A549 (cell line): ENCODE results near the gene CCDC30. TPM values are rescaled to one million over a fixed set of nuclear protein-coding genes. Genes with fewer than 3 reads are reported as not detected.

Source experiments
- ATAC-seq, 2 experiments: fragments of 200-7000 bp in 1 of 2; fragments of >200 bp in 1 of 2; cut with Nextera tagmentation in 1 of 2; cut with Tn5 transposase in 1 of 2; 3 replicates each; pipeline versions ENCODE4 v1.8.0 to v1.9.1; 2018 to 2020; ENCODE audit warnings: mild to moderate bottlenecking in 1 of 2, moderate library complexity in 1 of 2
- CTCF ChIA-PET: fragments of 300-600 bp; sonication (Branson Sonifier 250); formaldehyde crosslinking; extraction: SDS; loops from one replicate; lab custom pipeline; 2021; ENCODE audit warnings: antibody characterized with exemption, inconsistent platforms; lab: Yijun Ruan, JAX
- POLR2A ChIA-PET: fragments of 350-600 bp; formaldehyde crosslinking; extraction: SDS; loops from one replicate; lab custom pipeline; 2021; ENCODE audit warnings: antibody characterized with exemption, inconsistent platforms; lab: Yijun Ruan, JAX
- DNase-seq, 2 experiments: peaks; one replicate each; pipeline versions ENCODE4 v3.0.0 to v3.0.0-alpha.2; 2011 to 2016; ENCODE audit warnings: low read depth in 1 of 2, low spot score in 1 of 2
- FAIRE-seq: peaks from 2 replicates; lab custom pipeline; 2011; peaks lifted over from hg19 to GRCh38; lab: Jason Lieb, UNC
- H3K27ac ChIP-seq, 2 experiments: fragments of >200 bp; sonication (Bioruptor Twin); formaldehyde crosslinking; 3 replicates each; pipeline ENCODE4 v1.5.1; 2016 to 2017
- H3K4me1 ChIP-seq: fragments of >200 bp; sonication (Bioruptor Twin); formaldehyde crosslinking; 3 replicates; pipeline ENCODE4 v1.6.1; 2016
- H3K4me2 ChIP-seq: fragments of >200 bp; sonication (Bioruptor Twin); formaldehyde crosslinking; 3 replicates; pipeline ENCODE4 v1.6.1; 2016
- H3K4me3 ChIP-seq: fragments of >200 bp; sonication (Bioruptor Twin); formaldehyde crosslinking; 3 replicates; pipeline ENCODE4 v1.5.1; 2016
- H3K9me3 ChIP-seq: fragments of >200 bp; sonication (Bioruptor Twin); formaldehyde crosslinking; 3 replicates; pipeline ENCODE4 v1.6.1; 2016
- BHLHE40 ChIP-seq: IDR thresholded peaks from 2 replicates; pipeline ENCODE4 v1.6.1; 2012; ENCODE audit warnings: low read depth, low read length, inconsistent platforms
- CBX8 ChIP-seq: fragments of 200-600 bp; sonication (generic); IDR thresholded peaks from 2 replicates; pipeline ENCODE4 v1.6.1; 2016
- CHD4 ChIP-seq: fragments of 200-600 bp; sonication (generic); IDR thresholded peaks from 2 replicates; pipeline ENCODE4 v1.6.1; 2016; ENCODE audit warnings: antibody characterized with exemption, mild to moderate bottlenecking, borderline replicate concordance
- FOXS1 ChIP-seq: fragments of 250-450 bp; sonication (Bioruptor Pico); IDR thresholded peaks from 2 replicates; pipeline ENCODE4 v1.5.0; 2020; ENCODE audit warnings: mild to moderate bottlenecking, moderate library complexity
- HDAC2 ChIP-seq: fragments of 200-600 bp; sonication (generic); IDR thresholded peaks from 2 replicates; pipeline ENCODE4 v1.6.1; 2016
- HOXA7 ChIP-seq: fragments of 250-450 bp; sonication (Bioruptor Pico); IDR thresholded peaks from 2 replicates; pipeline ENCODE4 v1.5.0; 2020; ENCODE audit warnings: mild to moderate bottlenecking, moderate library complexity
- HOXB5 ChIP-seq: fragments of 250-450 bp; sonication (Bioruptor Pico); IDR thresholded peaks from 2 replicates; pipeline ENCODE4 v1.5.0; 2020; ENCODE audit warnings: mild to moderate bottlenecking, moderate library complexity
- KDM1A ChIP-seq: fragments of 200-600 bp; sonication (generic); IDR thresholded peaks from 2 replicates; pipeline ENCODE4 v1.6.1; 2016; ENCODE audit warnings: low read depth, mild to moderate bottlenecking
- MYC ChIP-seq: IDR thresholded peaks from 2 replicates; pipeline ENCODE4 v1.6.1; 2012; ENCODE audit warnings: mild to moderate bottlenecking, inconsistent platforms, low read length, improper control_type of control experiment, borderline replicate concordance
- NFE2L2 ChIP-seq: fragments of 150-350 bp; conservative IDR thresholded peaks from 2 replicates; pipeline ENCODE4 v1.6.1; 2014; ENCODE audit warnings: low read length
- NPAS2 ChIP-seq: fragments of 250-450 bp; sonication (Bioruptor Pico); IDR thresholded peaks from 2 replicates; pipeline ENCODE4 v1.8.0; 2022; ENCODE audit warnings: mild to moderate bottlenecking, moderate library complexity, borderline replicate concordance
- NR3C1 ChIP-seq: fragments of >200 bp; sonication (Bioruptor Twin); formaldehyde crosslinking; IDR thresholded peaks from 3 replicates; pipeline ENCODE4 v1.6.1; 2017
- POLR2AphosphoS2 ChIP-seq: conservative IDR thresholded peaks from 2 replicates; pipeline ENCODE4 v1.6.1; 2012; ENCODE audit warnings: low read length, improper control_type of control experiment, inconsistent platforms
- RARB ChIP-seq: fragments of 250-450 bp; sonication (Bioruptor Pico); IDR thresholded peaks from 2 replicates; pipeline ENCODE4 v1.8.0; 2021; ENCODE audit warnings: mild to moderate bottlenecking, moderate library complexity
- RNF2 ChIP-seq: fragments of 200-600 bp; sonication (generic); IDR thresholded peaks from 2 replicates; pipeline ENCODE4 v1.6.1; 2016; ENCODE audit warnings: low read depth, mild to moderate bottlenecking, antibody characterized with exemption, moderate library complexity, borderline replicate concordance
- SMC3 ChIP-seq: fragments of >200 bp; sonication (Bioruptor Twin); formaldehyde crosslinking; IDR thresholded peaks from 3 replicates; pipeline ENCODE4 v1.6.1; 2018; ENCODE audit warnings: inconsistent platforms
- SREBF2 ChIP-seq: fragments of 450-650 bp; IDR thresholded peaks from 2 replicates; pipeline ENCODE4 v1.6.1; 2014; ENCODE audit warnings: mild to moderate bottlenecking, moderate library complexity
- TP53 ChIP-seq: fragments of 250-450 bp; sonication (Bioruptor Pico); IDR thresholded peaks from 2 replicates; pipeline ENCODE4 v1.5.0; 2021; ENCODE audit warnings: mild to moderate bottlenecking, moderate library complexity
- ZC3H11A ChIP-seq: fragments of 450-650 bp; IDR thresholded peaks from 2 replicates; pipeline ENCODE4 v1.6.1; 2014; ENCODE audit warnings: antibody characterized with exemption, mild to moderate bottlenecking
- ZFP36 ChIP-seq: fragments of 450-650 bp; IDR thresholded peaks from 2 replicates; pipeline ENCODE4 v1.6.1; 2014; ENCODE audit warnings: borderline replicate concordance; ENCODE audit not compliant: partially characterized antibody
- ZNF302 ChIP-seq: fragments of 250-450 bp; sonication (Bioruptor Pico); IDR thresholded peaks from 2 replicates; pipeline ENCODE4 v1.9.0; 2021; ENCODE audit warnings: inconsistent platforms, mild to moderate bottlenecking, moderate library complexity
- ZSCAN20 ChIP-seq: fragments of 250-450 bp; sonication (Bioruptor Pico); IDR thresholded peaks from 2 replicates; pipeline ENCODE4 v1.8.0; 2022; ENCODE audit warnings: mild to moderate bottlenecking, moderate library complexity
- WGBS: methylation state at CpG from one replicate; pipeline ENCODE4 v1.1.6; 2017; ENCODE audit errors: missing lambda C conversion rate; 5-methylcytosine and 5-hydroxymethylcytosine counted together
- polyA plus RNA-seq, 4 experiments: library from polyadenylated mRNA; depleted of rRNA in 3 of 4; stranded (reverse); fragments of >200 nt; fragmentation: RNase III in 1 of 4; extraction: RNeasy Plus Mini Kit Qiagen cat#74134 plus additional on column Dnase treatment in 1 of 4; gene quantifications; 2 replicates in 3 of 4; 3 replicates in 1 of 4; pipeline ENCODE4 v1.2.3, GENCODE V29; 2011 to 2017
- TF ChIP-seq, protein P1 (sequence below): fragments of 450-650 bp; IDR thresholded peaks from 2 replicates; pipeline ENCODE4 v1.6.1; 2014; ENCODE audit warnings: antibody characterized with exemption
- TF ChIP-seq, protein P2 (sequence below): fragments of 250-450 bp; sonication (Bioruptor Pico); IDR thresholded peaks from 2 replicates; pipeline ENCODE4 v1.5.0; 2020; ENCODE audit warnings: low read depth, mild to moderate bottlenecking, moderate library complexity
- TF ChIP-seq, protein P3 (sequence below): fragments of >200 bp; sonication (Bioruptor Twin); formaldehyde crosslinking; IDR thresholded peaks from 2 replicates; pipeline ENCODE4 v1.6.1; 2016
- TF ChIP-seq, protein P4 (sequence below): fragments of >200 bp; sonication (Bioruptor Twin); formaldehyde crosslinking; IDR thresholded peaks from 3 replicates; pipeline ENCODE4 v1.6.1; 2016
- TF ChIP-seq, protein P5 (sequence below): fragments of 250-450 bp; sonication (Bioruptor Pico); IDR thresholded peaks from 2 replicates; pipeline ENCODE4 v1.5.0; 2021; ENCODE audit warnings: mild to moderate bottlenecking, moderate library complexity, borderline replicate concordance

Gene CCDC30
- polyA plus RNA-seq, 2 of the 4 experiments (the other 2 are of a cell fraction) = 0.75 to 1.6 TPM

DNA sequence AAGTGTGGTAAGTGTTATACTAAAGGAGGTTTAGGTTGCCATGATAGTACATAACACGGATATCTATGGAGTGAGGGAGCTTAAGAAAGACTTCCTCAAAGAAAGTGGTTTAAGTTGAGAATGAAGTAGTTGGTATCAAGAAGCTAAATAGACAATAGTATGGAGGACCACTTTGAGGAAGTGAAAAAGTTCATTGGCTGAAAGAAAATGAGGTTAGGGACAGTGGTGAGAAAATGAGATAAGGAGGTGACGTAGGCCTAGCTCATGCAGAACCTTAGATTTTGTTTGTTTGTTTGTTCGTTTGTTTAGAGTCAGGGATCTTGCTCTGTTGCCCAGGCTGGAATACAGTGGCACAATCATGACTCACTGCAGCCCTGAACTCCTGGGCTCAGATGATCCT, 122.9 kb downstream of the CCDC30 start:
- FAIRE-seq = no peak
- ATAC-seq = no peak
- Histone ChIP-seq H3K27ac (no peak overlapping the region), H3K4me3 (no peak overlapping the region), H3K9me3 (peaks cover 10% of the 10 kb centered on the region; the same call in 1 of the 3 replicates), H3K4me2 (no peak overlapping the region)
- no peak for DNase-seq
- POLR2A ChIA-PET = no interaction called here
- TF ChIP-seq ZSCAN20 (CRISPR knock-in tag) = no peak
- TF ChIP-seq CBX8 = no peak
- TF ChIP-seq, protein P1, sequence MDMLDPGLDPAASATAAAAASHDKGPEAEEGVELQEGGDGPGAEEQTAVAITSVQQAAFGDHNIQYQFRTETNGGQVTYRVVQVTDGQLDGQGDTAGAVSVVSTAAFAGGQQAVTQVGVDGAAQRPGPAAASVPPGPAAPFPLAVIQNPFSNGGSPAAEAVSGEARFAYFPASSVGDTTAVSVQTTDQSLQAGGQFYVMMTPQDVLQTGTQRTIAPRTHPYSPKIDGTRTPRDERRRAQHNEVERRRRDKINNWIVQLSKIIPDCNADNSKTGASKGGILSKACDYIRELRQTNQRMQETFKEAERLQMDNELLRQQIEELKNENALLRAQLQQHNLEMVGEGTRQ = no peak
- TF ChIP-seq NFE2L2 = no peak
- no peak for TF ChIP-seq NR3C1
- no peak for TF ChIP-seq BHLHE40
- TF ChIP-seq FOXS1 (CRISPR knock-in tag) = no peak
- no peak for TF ChIP-seq CHD4
- no peak for TF ChIP-seq HOXB5 (CRISPR knock-in tag)
- TF ChIP-seq POLR2AphosphoS2 = no peak
- TF ChIP-seq, all 56 proteins: peak for 0
- CTCF ChIA-PET = no interaction called here
- 59% methylated on average over 3 of the region's 3 CpGs for WGBS
- H3K4me1 ChIP-seq = no peaks in the 10 kb centered on the region

DNA sequence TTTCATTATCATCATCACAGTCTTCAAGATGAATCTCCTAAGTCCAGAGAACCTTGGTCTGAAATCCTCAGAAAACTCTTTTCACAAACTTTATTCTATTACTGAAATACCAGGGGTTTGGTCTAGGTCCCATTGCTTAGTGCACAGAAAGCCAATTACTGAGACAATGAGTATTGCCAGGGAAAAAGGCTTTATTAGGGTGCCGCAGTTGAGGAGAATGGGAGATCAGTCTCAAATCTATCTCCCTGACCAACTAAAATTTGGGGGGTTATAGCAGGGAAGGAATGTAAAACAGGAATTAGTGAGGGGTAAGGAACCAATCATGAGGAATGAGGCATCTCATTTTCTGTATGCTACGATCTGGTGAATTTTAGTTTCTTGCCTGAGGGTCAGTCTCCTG, 124.7 kb downstream of the CCDC30 start:
- ChIA-PET POLR2A (no interaction called here), CTCF (no interaction called here)
- ATAC-seq (no peak), DNase-seq (no peak), FAIRE-seq (no peak)
- no peak overlapping the region for H3K27ac ChIP-seq
- WGBS = 83% methylated on average over 2 of the region's 2 CpGs
- no peak overlapping the region for H3K4me2 ChIP-seq
- no peak overlapping the region for H3K4me3 ChIP-seq
- no peak for TF ChIP-seq RARB
- TF ChIP-seq KDM1A = no peak
- no peak for TF ChIP-seq RNF2
- TF ChIP-seq, protein P2, sequence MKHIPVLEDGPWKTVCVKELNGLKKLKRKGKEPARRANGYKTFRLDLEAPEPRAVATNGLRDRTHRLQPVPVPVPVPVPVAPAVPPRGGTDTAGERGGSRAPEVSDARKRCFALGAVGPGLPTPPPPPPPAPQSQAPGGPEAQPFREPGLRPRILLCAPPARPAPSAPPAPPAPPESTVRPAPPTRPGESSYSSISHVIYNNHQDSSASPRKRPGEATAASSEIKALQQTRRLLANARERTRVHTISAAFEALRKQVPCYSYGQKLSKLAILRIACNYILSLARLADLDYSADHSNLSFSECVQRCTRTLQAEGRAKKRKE (CRISPR knock-in tag) = no peak
- no peak for TF ChIP-seq SMC3
- TF ChIP-seq, protein P3, sequence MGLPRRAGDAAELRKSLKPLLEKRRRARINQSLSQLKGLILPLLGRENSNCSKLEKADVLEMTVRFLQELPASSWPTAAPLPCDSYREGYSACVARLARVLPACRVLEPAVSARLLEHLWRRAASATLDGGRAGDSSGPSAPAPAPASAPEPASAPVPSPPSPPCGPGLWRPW = no peak
- no peak for TF ChIP-seq ZNF302 (CRISPR knock-in tag)
- no peak for TF ChIP-seq ZFP36
- no peak for TF ChIP-seq MYC
- no peak for TF ChIP-seq CBX8
- no peak for TF ChIP-seq SREBF2
- no peak for TF ChIP-seq HOXA7 (CRISPR knock-in tag)
- no peak for TF ChIP-seq FOXS1 (CRISPR knock-in tag)
- no peak for TF ChIP-seq HDAC2
- TF ChIP-seq, protein P4, sequence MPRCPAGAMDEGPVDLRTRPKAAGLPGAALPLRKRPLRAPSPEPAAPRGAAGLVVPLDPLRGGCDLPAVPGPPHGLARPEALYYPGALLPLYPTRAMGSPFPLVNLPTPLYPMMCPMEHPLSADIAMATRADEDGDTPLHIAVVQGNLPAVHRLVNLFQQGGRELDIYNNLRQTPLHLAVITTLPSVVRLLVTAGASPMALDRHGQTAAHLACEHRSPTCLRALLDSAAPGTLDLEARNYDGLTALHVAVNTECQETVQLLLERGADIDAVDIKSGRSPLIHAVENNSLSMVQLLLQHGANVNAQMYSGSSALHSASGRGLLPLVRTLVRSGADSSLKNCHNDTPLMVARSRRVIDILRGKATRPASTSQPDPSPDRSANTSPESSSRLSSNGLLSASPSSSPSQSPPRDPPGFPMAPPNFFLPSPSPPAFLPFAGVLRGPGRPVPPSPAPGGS = no peak
- TF ChIP-seq TP53 (CRISPR knock-in tag) = no peak
- H3K9me3 ChIP-seq = peaks cover 10% of the 10 kb centered on the region; the same call in 1 of the 3 replicates
- no peaks in the 10 kb centered on the region for H3K4me1 ChIP-seq

DNA sequence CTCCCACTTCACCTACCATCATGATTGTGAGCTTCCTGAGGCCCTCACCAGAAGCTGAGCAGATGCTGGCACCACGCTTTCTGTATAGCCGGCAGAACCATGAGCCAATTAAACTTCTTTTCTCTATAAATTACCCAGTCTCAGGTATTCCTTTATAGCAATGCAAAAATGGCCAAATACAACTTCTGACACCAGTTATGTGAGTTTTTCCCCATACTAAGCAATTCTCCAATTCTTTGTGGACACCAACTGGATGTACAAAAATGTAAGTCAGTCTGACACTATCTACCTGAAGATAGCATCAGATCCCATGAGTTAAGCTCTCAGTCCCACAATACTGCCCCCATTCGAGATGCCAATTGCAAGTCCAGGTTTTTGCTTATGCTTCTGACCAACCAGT, 129.7 kb downstream of the CCDC30 start:
- DNase-seq (no peak), FAIRE-seq (no peak), ATAC-seq (no peak)
- TF ChIP-seq NPAS2 (no peak), HOXA7 (CRISPR knock-in tag) (no peak), ZC3H11A (no peak)
- TF ChIP-seq, protein P5, sequence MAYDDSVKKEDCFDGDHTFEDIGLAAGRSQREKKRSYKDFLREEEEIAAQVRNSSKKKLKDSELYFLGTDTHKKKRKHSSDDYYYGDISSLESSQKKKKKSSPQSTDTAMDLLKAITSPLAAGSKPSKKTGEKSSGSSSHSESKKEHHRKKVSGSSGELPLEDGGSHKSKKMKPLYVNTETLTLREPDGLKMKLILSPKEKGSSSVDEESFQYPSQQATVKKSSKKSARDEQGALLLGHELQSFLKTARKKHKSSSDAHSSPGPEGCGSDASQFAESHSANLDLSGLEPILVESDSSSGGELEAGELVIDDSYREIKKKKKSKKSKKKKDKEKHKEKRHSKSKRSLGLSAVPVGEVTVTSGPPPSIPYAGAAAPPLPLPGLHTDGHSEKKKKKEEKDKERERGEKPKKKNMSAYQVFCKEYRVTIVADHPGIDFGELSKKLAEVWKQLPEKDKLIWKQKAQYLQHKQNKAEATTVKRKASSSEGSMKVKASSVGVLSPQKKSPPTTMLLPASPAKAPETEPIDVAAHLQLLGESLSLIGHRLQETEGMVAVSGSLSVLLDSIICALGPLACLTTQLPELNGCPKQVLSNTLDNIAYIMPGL = no peak
- POLR2A ChIA-PET = no interaction called here
- H3K4me2 ChIP-seq = no peak overlapping the region
- no peak overlapping the region for H3K4me3 ChIP-seq
- 55% methylated on average over 3 of the region's 3 CpGs for WGBS
- H3K4me1 ChIP-seq = no peaks in the 10 kb centered on the region
- peaks cover 6% of the 10 kb centered on the region; the same call in 1 of the 3 replicates for H3K9me3 ChIP-seq
- CTCF ChIA-PET = interaction anchor here (1.3 kb wide), 1 partner anchor 15 kb away, joined by 3 read pairs; no protein-coding TSS in a partner anchor
- no peak overlapping the region for H3K27ac ChIP-seq
